Spinal cord (tissue), 10 donors: ENCODE measurements around the gene EID2. TPM values are rescaled to one million over a fixed set of nuclear protein-coding genes. Genes with fewer than 3 reads are reported as not detected.
A peak's percentile ranks its signal among the peaks of the same experiment; 100 is the strongest.

Experiments used
- DNase-seq, 6 donors: peaks; one replicate each; pipeline versions ENCODE4 v3.0.0 to v3.0.0-alpha.2; 2013 to 2015; ENCODE audit warnings: low spot score in 6 of 6, low read depth in 4 of 6
- H3K27ac ChIP-seq: one replicate; pipeline ENCODE4 v1.5.1; 2013; ENCODE audit warnings: low read depth, low read length, control low read depth
- H3K27me3 ChIP-seq: one replicate; pipeline ENCODE4 v1.6.1; 2013; ENCODE audit warnings: low read length; ENCODE audit not compliant: control insufficient read depth, insufficient read depth
- H3K36me3 ChIP-seq: one replicate; pipeline ENCODE4 v1.6.1; 2013; ENCODE audit warnings: low read length; ENCODE audit not compliant: control insufficient read depth, insufficient read depth
- H3K4me1 ChIP-seq: one replicate; pipeline ENCODE4 v1.6.1; 2013; ENCODE audit warnings: low read length; ENCODE audit not compliant: control insufficient read depth, insufficient read depth
- H3K4me3 ChIP-seq: one replicate; pipeline ENCODE4 v1.5.1; 2013; ENCODE audit warnings: low read depth, low read length, control low read depth
- H3K9me3 ChIP-seq: one replicate; pipeline ENCODE4 v1.6.1; 2013; ENCODE audit warnings: low read length; ENCODE audit not compliant: control insufficient read depth, insufficient read depth
- WGBS: methylation state at CpG from one replicate; pipeline ENCODE4 v1.1.5; 2013; ENCODE audit warnings: missing lambda C conversion rate; ENCODE audit not compliant: insufficient coverage; 5-methylcytosine and 5-hydroxymethylcytosine counted together
- polyA plus RNA-seq, 2 donors: library from polyadenylated mRNA; unstranded; fragments of 120-200 nt; gene quantifications; one replicate each; pipeline ENCODE4 v1.2.1, GENCODE V29; 2013; ENCODE audit not compliant: insufficient read length in 2 of 2
- small RNA-seq: library from RNA; depleted of rRNA; stranded (forward); fragments of <200 nt; gene quantifications from one replicate; pipeline ENCODE3, GENCODE V24; 2014; ENCODE audit warnings: low replicate concordance
- total RNA-seq, 2 donors: library from RNA; depleted of rRNA in 1 of 2; stranded (reverse); fragments of 120-200 nt in 1 of 2; fragments of >200 nt in 1 of 2; gene quantifications; one replicate each; pipeline versions ENCODE4 v1.2.3 to v1.2.4, GENCODE V29; 2013 to 2014
- donor health status: healthy.

The EID2 gene
- total and polyA plus RNA-seq, 4 donors = 15.8 to 42.0 (median 28.0) TPM

GRCh38 chr19:39497996-39498797 lies 41.8 kb downstream of the EID2 start:
- H3K36me3 ChIP-seq = no peaks in the 10 kb centered on the region
- peaks cover 20% of the 10 kb centered on the region for H3K27me3 ChIP-seq
- under 1% methylated on average over 38 of the region's 40 CpGs for WGBS
- H3K4me1 ChIP-seq = peaks cover 29% of the 10 kb centered on the region
- peak in 2 of 6 donors; percentile 90 for DNase-seq
- peak overlapping the region; percentile 63 for H3K27ac ChIP-seq
- peak overlapping the region; percentile 16 for H3K4me3 ChIP-seq
- H3K9me3 ChIP-seq = no peaks in the 10 kb centered on the region

- 0% methylated on average over 5 of the region's 7 CpGs for WGBS
- peaks cover 20% of the 10 kb centered on the region for H3K27me3 ChIP-seq
- no peak overlapping the region for H3K27ac ChIP-seq
- no peak for DNase-seq
- H3K36me3 ChIP-seq = no peaks in the 10 kb centered on the region
- no peaks in the 10 kb centered on the region for H3K9me3 ChIP-seq
- H3K4me1 ChIP-seq = peaks cover 25% of the 10 kb centered on the region
- peak overlapping the region; percentile 16 for H3K4me3 ChIP-seq
These were observed 42.3 kb downstream of the EID2 start for GRCh38 chr19:39497701-39497995.

GRCh38 chr19:39496063-39496462 lies 43.9 kb downstream of the EID2 start:
- no CpG with 5 or more reads among the region's 5 CpGs for WGBS
- no peak overlapping the region for H3K4me3 ChIP-seq
- peaks cover 20% of the 10 kb centered on the region for H3K27me3 ChIP-seq
- H3K9me3 ChIP-seq = no peaks in the 10 kb centered on the region
- peaks cover 10% of the 10 kb centered on the region for H3K36me3 ChIP-seq
- H3K27ac ChIP-seq = no peak overlapping the region
- peaks cover 25% of the 10 kb centered on the region for H3K4me1 ChIP-seq
- DNase-seq = no peak

DNA sequence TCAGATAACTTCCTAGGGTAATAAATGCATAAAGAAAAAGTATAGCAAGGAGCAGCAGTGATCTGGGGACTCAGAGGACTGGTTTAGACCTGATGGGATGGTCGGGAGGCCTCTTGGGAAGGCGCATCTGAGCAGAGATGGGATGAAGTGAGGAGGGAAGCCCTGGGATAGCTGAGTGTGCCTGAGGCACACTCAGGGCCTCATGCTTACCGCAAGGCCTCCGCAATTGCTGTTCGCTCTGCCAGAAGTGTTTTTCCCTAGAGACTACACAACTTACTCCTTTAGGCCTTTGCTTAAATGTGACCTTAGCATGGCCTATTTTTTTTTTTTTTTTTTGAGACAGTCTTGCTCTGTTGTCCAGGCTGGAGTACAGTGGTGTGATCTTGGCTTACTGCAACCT lies 45.3 kb downstream of the EID2 start:
- Histone ChIP-seq H3K4me3 (no peak overlapping the region), H3K27ac (no peak overlapping the region), H3K9me3 (no peaks in the 10 kb centered on the region), H3K27me3 (peaks cover 17% of the 10 kb centered on the region), H3K36me3 (peaks cover 24% of the 10 kb centered on the region), H3K4me1 (peaks cover 25% of the 10 kb centered on the region)
- no peak for DNase-seq
- 66% methylated on average over 2 of the region's 5 CpGs for WGBS

DNA sequence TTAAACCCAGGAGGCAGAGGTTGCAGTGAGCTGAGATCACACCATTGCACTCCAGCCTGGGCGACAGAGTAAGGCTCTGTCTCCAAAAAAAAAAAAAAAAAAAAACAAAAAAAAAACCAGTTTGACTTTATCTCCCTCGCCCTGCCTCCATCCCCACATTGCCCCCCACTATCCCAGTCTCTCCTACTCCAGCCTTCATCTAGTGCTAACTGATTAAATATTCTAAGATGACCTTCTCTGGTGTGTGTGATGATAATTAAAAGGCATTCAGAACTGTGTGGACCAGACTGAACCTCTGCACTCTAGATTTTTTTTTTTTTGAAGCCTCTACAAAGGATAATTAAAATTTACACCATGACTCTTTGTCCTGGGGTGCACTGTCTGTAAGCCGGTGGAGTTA lies 47.2 kb downstream of the EID2 start:
- H3K27ac ChIP-seq = no peak overlapping the region
- H3K27me3 ChIP-seq = peaks cover under 1% of the 10 kb centered on the region
- WGBS = 80% methylated on average over 1 of the region's 3 CpGs
- H3K4me3 ChIP-seq = no peak overlapping the region
- no peak for DNase-seq
- peaks cover 9% of the 10 kb centered on the region for H3K4me1 ChIP-seq
- H3K9me3 ChIP-seq = no peaks in the 10 kb centered on the region
- peaks cover 43% of the 10 kb centered on the region for H3K36me3 ChIP-seq

DNA sequence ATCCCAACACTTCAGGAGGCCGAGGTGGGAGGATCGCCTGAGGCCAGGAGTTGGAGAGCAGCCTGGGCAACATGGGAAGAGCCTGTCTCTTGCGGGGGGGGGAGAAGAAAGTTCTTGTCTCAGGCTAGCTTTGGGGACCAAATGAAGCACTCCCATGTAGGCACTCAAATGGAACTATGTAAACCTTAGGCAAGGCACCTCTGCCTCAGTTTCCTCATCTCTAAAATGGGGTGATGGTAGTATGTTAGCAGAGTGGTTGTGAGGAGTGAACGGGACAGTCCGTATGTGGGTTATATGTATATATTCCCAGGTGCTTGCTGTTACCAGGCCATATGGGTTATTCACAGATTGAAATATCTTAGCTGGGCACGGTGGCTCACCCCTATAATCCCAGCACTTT lies 47.7 kb downstream of the EID2 start:
- Histone ChIP-seq H3K4me1 (peaks cover 3% of the 10 kb centered on the region), H3K36me3 (peaks cover 48% of the 10 kb centered on the region), H3K4me3 (no peak overlapping the region), H3K27ac (no peak overlapping the region), H3K9me3 (no peaks in the 10 kb centered on the region), H3K27me3 (no peaks in the 10 kb centered on the region)
- WGBS = 96% methylated on average over 5 of the region's 6 CpGs
- no peak for DNase-seq

GRCh38 chr19:39489756-39490155 lies 50.2 kb downstream of the EID2 start:
- 67% methylated on average over 7 of the region's 10 CpGs for WGBS
- Histone ChIP-seq H3K9me3 (no peaks in the 10 kb centered on the region), H3K4me1 (no peaks in the 10 kb centered on the region), H3K4me3 (no peak overlapping the region), H3K27me3 (no peaks in the 10 kb centered on the region), H3K36me3 (peaks cover 72% of the 10 kb centered on the region), H3K27ac (no peak overlapping the region)
- DNase-seq = no peak

Small RNA genes within 50 kb of the gene (small RNA-seq; reads per million reads assigned to genes)
- gene RPS29P24 = not detected

Other genes starting within 250 kb of the EID2 start
- gene IFNL1, start 243.8 kb downstream of the EID2 start, total RNA-seq = not detected
- gene IFNL1, start 243.8 kb downstream of the EID2 start, polyA plus RNA-seq = not detected
- gene LRFN1, start 219.3 kb downstream of the EID2 start, total RNA-seq = 1 to 10 TPM; 2.2 to 5.3 TPM
- 10 to 100 TPM; 26.0 to 26.5 TPM for gene LRFN1, start 219.3 kb downstream of the EID2 start, polyA plus RNA-seq
- gene GMFG, start 204.1 kb downstream of the EID2 start, total RNA-seq = 10 to 100 TPM; 16.8 to 21.0 TPM
- gene GMFG, start 204.1 kb downstream of the EID2 start, polyA plus RNA-seq = 10 to 100 TPM; 12.5 to 13.2 TPM
- gene SAMD4B, start 197.7 kb downstream of the EID2 start, total RNA-seq = 10 to 100 TPM; 25.8 to 66.2 TPM
- gene SAMD4B, start 197.7 kb downstream of the EID2 start, polyA plus RNA-seq = 100 to 1,000 TPM; 129 to 145 TPM
- 10 to 100 TPM; 21.2 to 47.9 TPM for gene PAF1, start 149.1 kb downstream of the EID2 start, total RNA-seq
- gene PAF1, start 149.1 kb downstream of the EID2 start, polyA plus RNA-seq = 10 to 100 TPM; 76.2 to 76.8 TPM
- 10 to 100 TPM; 17.8 to 40.3 TPM for gene MED29, start 148.8 kb downstream of the EID2 start, total RNA-seq
- 10 to 100 TPM; 74.1 to 77.7 TPM for gene MED29, start 148.8 kb downstream of the EID2 start, polyA plus RNA-seq
- gene ZFP36, start 133.3 kb downstream of the EID2 start, total RNA-seq = 10 to 100 TPM in 1 of 2 donors, 1 to 10 TPM in 1; 9.8 to 23.7 TPM
- gene ZFP36, start 133.3 kb downstream of the EID2 start, polyA plus RNA-seq = 10 to 100 TPM; 20.7 to 52.8 TPM
- gene PLEKHG2, start 127.5 kb downstream of the EID2 start, total RNA-seq = 10 to 100 TPM; 14.2 to 36.9 TPM
- 10 to 100 TPM; 37.5 to 58.2 TPM for gene PLEKHG2, start 127.5 kb downstream of the EID2 start, polyA plus RNA-seq
- gene RPS16, start 104.2 kb downstream of the EID2 start, total RNA-seq = 100 to 1,000 TPM in 1 of 2 donors, 10 to 100 TPM in 1; 32.0 to 159 TPM
- 100 to 1,000 TPM; 826 to 921 TPM for gene RPS16, start 104.2 kb downstream of the EID2 start, polyA plus RNA-seq
- 10 to 100 TPM; 35.9 to 80.9 TPM for gene SUPT5H, start 94.6 kb downstream of the EID2 start, total RNA-seq
- gene SUPT5H, start 94.6 kb downstream of the EID2 start, polyA plus RNA-seq = 100 to 1,000 TPM; 143 to 158 TPM
- gene TIMM50, start 59.3 kb downstream of the EID2 start, total RNA-seq = 10 to 100 TPM; 48.4 to 59.5 TPM
- 100 to 1,000 TPM in 1 of 2 donors, 10 to 100 TPM in 1; 95.5 to 118 TPM for gene TIMM50, start 59.3 kb downstream of the EID2 start, polyA plus RNA-seq
- gene DLL3, start 41.2 kb downstream of the EID2 start, total RNA-seq = 10 to 100 TPM in 1 of 2 donors, 1 to 10 TPM in 1; 8.3 to 16.8 TPM
- gene DLL3, start 41.2 kb downstream of the EID2 start, polyA plus RNA-seq = 10 to 100 TPM; 46.3 to 56.0 TPM
- gene SELENOV, start 25.0 kb downstream of the EID2 start, total RNA-seq = 1 to 10 TPM in 1 of 2 donors, not detected in 1; 1.7 TPM
- under 1 TPM; 0.54 to 0.77 TPM for gene SELENOV, start 25.0 kb downstream of the EID2 start, polyA plus RNA-seq
- 10 to 100 TPM; 10.5 to 15.6 TPM for gene EID2B, start 7.3 kb downstream of the EID2 start, total RNA-seq
- 10 to 100 TPM; 17.6 to 20.2 TPM for gene EID2B, start 7.3 kb downstream of the EID2 start, polyA plus RNA-seq
- gene LGALS13, start 62.4 kb upstream of the EID2 start, total RNA-seq = under 1 TPM in 1 of 2 donors, not detected in 1; 0.28 TPM
- under 1 TPM in 1 of 2 donors, not detected in 1; 0.65 TPM for gene LGALS13, start 62.4 kb upstream of the EID2 start, polyA plus RNA-seq
- not detected for gene LGALS16, start 115.8 kb upstream of the EID2 start, total RNA-seq
- gene LGALS16, start 115.8 kb upstream of the EID2 start, polyA plus RNA-seq = under 1 TPM; 0.69 to 0.70 TPM
- gene LGALS14, start 164.3 kb upstream of the EID2 start, total RNA-seq = under 1 TPM in 1 of 2 donors, not detected in 1; 0.28 TPM
- under 1 TPM; 0.35 to 0.57 TPM for gene LGALS14, start 164.3 kb upstream of the EID2 start, polyA plus RNA-seq
- 1 to 10 TPM; 1.2 to 8.4 TPM for gene CLC, start 197.9 kb upstream of the EID2 start, total RNA-seq
- gene CLC, start 197.9 kb upstream of the EID2 start, polyA plus RNA-seq = under 1 TPM; 0.51 to 0.82 TPM
- gene LEUTX, start 238.7 kb upstream of the EID2 start, total RNA-seq = not detected
- not detected for gene LEUTX, start 238.7 kb upstream of the EID2 start, polyA plus RNA-seq